Measurements from ENCODE around the gene ITIH5.

Gene ITIH5

GRCh38 chr10:7571981-7572380, 94.8 kb downstream of the ITIH5 start:
- TF ChIP-seq MYC (IDR thresholded peaks at IDR 0.05; ENCODE audit: low read depth, low read length): no peak
- TF ChIP-seq, protein P1, sequence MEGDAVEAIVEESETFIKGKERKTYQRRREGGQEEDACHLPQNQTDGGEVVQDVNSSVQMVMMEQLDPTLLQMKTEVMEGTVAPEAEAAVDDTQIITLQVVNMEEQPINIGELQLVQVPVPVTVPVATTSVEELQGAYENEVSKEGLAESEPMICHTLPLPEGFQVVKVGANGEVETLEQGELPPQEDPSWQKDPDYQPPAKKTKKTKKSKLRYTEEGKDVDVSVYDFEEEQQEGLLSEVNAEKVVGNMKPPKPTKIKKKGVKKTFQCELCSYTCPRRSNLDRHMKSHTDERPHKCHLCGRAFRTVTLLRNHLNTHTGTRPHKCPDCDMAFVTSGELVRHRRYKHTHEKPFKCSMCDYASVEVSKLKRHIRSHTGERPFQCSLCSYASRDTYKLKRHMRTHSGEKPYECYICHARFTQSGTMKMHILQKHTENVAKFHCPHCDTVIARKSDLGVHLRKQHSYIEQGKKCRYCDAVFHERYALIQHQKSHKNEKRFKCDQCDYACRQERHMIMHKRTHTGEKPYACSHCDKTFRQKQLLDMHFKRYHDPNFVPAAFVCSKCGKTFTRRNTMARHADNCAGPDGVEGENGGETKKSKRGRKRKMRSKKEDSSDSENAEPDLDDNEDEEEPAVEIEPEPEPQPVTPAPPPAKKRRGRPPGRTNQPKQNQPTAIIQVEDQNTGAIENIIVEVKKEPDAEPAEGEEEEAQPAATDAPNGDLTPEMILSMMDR (IDR thresholded peaks at IDR 0.05; ENCODE audit: low read depth, low read length): no peak
- no peak for DNase-seq (ENCODE audit: low read depth)
- H3K4me3 ChIP-seq (ENCODE audit: low read depth, low read length): no peak overlapping the region

- H3K4me3 ChIP-seq (ENCODE audit: low read depth, low read length): no peak overlapping the region
- TF ChIP-seq, protein P1 (IDR thresholded peaks at IDR 0.05; ENCODE audit: low read depth, low read length): no peak
- no peak for TF ChIP-seq POLR2A (IDR thresholded peaks at IDR 0.05; ENCODE audit: extremely low read depth, insufficient read length)
- TF ChIP-seq MYC (IDR thresholded peaks at IDR 0.05; ENCODE audit: low read depth, low read length): no peak
- no peak for TF ChIP-seq MAX (IDR thresholded peaks at IDR 0.05; ENCODE audit: low read depth, low read length)
Observed at GRCh38 chr10:7567911-7568620, 98.7 kb downstream of the ITIH5 start.

DNA sequence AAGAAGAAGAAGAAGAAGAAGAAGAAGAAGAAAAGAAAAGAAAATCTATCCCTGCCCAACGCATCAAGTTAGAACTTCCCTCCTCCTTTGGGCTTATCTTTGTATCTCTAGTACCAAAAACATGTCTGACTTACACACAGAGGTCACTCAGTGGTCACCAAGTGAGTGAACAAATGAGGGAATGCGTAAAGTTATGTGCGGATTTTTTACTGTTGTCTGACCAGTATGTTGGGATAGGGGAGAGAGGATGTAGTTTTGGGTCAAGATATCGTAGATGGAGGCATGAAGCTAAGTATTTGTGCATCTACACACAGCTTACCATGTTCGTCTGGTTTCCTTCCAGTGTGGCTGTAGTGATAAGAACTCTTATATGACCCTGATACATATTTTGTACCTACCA, 99.9 kb downstream of the ITIH5 start:
- no peak for DNase-seq (ENCODE audit: low read depth)
- no peak for TF ChIP-seq MAX (IDR thresholded peaks at IDR 0.05; ENCODE audit: low read depth, low read length)
- TF ChIP-seq, protein P1 (IDR thresholded peaks at IDR 0.05; ENCODE audit: low read depth, low read length): no peak
- no peak overlapping the region for H3K4me3 ChIP-seq (ENCODE audit: low read depth, low read length)

More at GRCh38 chr10:7567911-7568620, 98.7 kb downstream of the ITIH5 start:
- no peak for DNase-seq (ENCODE audit: low read depth)

DNA sequence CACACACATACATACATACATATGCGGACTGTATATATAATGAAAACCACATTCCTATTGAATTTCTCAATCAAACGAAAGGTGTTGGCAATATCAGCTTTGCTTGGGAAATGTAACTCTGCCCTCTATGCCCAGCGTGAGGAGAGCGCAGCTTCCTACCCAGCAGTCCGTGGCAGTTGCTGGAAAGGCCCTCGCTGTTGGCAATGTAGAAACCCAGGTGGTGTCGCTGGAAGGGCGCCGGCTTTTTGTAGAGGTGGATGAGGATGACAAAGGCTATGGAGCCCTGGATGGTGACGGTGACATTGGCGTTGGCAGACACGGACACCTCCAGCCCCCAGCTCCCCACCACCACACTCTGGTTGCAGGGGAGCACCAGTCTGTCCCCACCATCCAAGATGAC, 100.9 kb downstream of the ITIH5 start:
- no peak for DNase-seq (ENCODE audit: low read depth)
- no peak for TF ChIP-seq MYC (IDR thresholded peaks at IDR 0.05; ENCODE audit: low read depth, low read length)
- no peak for TF ChIP-seq POLR2A (IDR thresholded peaks at IDR 0.05; ENCODE audit: extremely low read depth, insufficient read length)
- TF ChIP-seq MAX (IDR thresholded peaks at IDR 0.05; ENCODE audit: low read depth, low read length): no peak
- TF ChIP-seq, protein P1 (IDR thresholded peaks at IDR 0.05; ENCODE audit: low read depth, low read length): no peak
- H3K4me3 ChIP-seq (ENCODE audit: low read depth, low read length): no peak overlapping the region

DNA sequence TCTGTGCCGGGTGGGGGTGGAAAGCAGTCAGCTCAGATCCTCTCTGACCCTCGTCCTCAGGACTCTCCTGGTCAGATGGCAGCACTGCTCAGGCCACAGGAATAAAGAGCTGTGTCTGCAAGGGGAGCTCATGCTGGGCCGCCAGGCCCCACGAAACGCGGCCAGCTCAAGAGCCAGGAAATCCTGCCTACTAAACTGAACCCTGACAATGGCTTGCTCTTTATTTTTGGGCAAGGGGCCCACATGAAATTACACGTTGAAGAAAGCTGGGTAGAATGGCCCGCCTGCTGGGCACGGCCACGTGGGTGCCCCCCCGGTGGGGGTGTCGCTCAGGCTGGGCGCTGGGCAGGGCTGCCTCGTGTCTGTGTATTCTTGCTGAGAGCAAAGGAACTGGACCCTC, 103.0 kb downstream of the ITIH5 start:
- no peak overlapping the region for H3K4me3 ChIP-seq (ENCODE audit: low read depth, low read length)
- TF ChIP-seq POLR2A (IDR thresholded peaks at IDR 0.05; ENCODE audit: extremely low read depth, insufficient read length): no peak
- TF ChIP-seq, protein P1 (IDR thresholded peaks at IDR 0.05; ENCODE audit: low read depth, low read length): no peak
- no peak for TF ChIP-seq MYC (IDR thresholded peaks at IDR 0.05; ENCODE audit: low read depth, low read length)
- no peak for TF ChIP-seq MAX (IDR thresholded peaks at IDR 0.05; ENCODE audit: low read depth, low read length)
- no peak for DNase-seq (ENCODE audit: low read depth)

DNA sequence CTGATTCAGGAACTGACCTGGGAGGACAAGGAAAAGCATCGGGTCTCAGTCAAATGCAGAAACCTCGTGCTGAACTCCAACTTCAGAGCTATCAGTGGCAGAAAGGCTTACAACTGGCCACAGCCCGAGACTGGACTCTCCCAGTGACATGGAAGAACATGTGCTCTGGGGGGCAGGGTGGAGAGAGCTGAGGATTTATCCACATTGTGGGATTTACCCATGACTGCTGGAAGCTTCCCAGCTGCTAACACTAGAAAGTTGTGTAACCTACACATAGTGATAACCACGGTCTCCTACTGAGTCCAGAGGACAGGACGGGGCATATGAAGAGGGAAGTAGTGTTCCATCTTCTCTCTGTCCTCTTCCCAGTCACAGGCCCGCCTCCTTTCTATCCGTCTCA, 103.4 kb downstream of the ITIH5 start:
- TF ChIP-seq MAX (IDR thresholded peaks at IDR 0.05; ENCODE audit: low read depth, low read length): no peak
- TF ChIP-seq MYC (IDR thresholded peaks at IDR 0.05; ENCODE audit: low read depth, low read length): no peak
- TF ChIP-seq POLR2A (IDR thresholded peaks at IDR 0.05; ENCODE audit: extremely low read depth, insufficient read length): no peak
- TF ChIP-seq, protein P1 (IDR thresholded peaks at IDR 0.05; ENCODE audit: low read depth, low read length): no peak
- no peak for DNase-seq (ENCODE audit: low read depth)
- H3K4me3 ChIP-seq (ENCODE audit: low read depth, low read length): no peak overlapping the region

Measured in NB4 (cell line).